ENCODE measurements around the gene PDE3A. TPM values are rescaled to one million over a fixed set of nuclear protein-coding genes. Genes with fewer than 3 reads are reported as not detected.

PDE3A gene
- polyA plus RNA-seq, 1 of the 3 experiments (the other 2 are of a cell fraction): 0.67 TPM

GRCh38 chr12:20578142-20578541, 209.8 kb downstream of the PDE3A start:
- WGBS (ENCODE audit: low lambda C conversion rate): 82% methylated on average over 7 of the region's 7 CpGs
- Histone ChIP-seq H3K36me3 (replicated peaks in 1 of 2; ENCODE audit: control insufficient read depth in 1 of 2, insufficient read depth in 2 of 2, low read length in 1 of 2) (no peaks in the 10 kb centered on the region), H3K4me2 (no peak overlapping the region), H3K4me1 (ENCODE audit: control insufficient read depth in 1 of 2, insufficient read depth in 2 of 2, low read depth in 1 of 2, low read length in 1 of 2) (no peaks in the 10 kb centered on the region; a peak in 2 of 4 replicates), H3K9me3 (no peaks in the 10 kb centered on the region), H3F3A (replicated peaks; ENCODE audit: insufficient read depth) (no peaks in the 10 kb centered on the region), H2AFZ (ENCODE audit: low read depth) (no peak overlapping the region), H3K79me2 (ENCODE audit: insufficient read depth) (no peaks in the 10 kb centered on the region), H4K20me1 (ENCODE audit: insufficient read depth) (no peaks in the 10 kb centered on the region), H3K27me3 (ENCODE audit: insufficient read depth) (no peaks in the 10 kb centered on the region), H3K9me2 (no peaks in the 10 kb centered on the region), H3K4me3 (ENCODE audit: low read depth in 2 of 2, low read length in 1 of 2) (no peak overlapping the region), H3K27ac (ENCODE audit: low read depth in 2 of 2, low read length in 1 of 2) (no peak overlapping the region), H3K9ac (no peak overlapping the region)
- CTCF ChIA-PET: interaction anchor here (1.0 to 2.0 kb wide), 4 partner anchors 9 to 29 kb away, joined by 3 to 6 read pairs (median 4); no protein-coding TSS in a partner anchor
- TF ChIP-seq, protein P1, sequence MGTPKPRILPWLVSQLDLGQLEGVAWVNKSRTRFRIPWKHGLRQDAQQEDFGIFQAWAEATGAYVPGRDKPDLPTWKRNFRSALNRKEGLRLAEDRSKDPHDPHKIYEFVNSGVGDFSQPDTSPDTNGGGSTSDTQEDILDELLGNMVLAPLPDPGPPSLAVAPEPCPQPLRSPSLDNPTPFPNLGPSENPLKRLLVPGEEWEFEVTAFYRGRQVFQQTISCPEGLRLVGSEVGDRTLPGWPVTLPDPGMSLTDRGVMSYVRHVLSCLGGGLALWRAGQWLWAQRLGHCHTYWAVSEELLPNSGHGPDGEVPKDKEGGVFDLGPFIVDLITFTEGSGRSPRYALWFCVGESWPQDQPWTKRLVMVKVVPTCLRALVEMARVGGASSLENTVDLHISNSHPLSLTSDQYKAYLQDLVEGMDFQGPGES (IDR thresholded peaks at IDR 0.05; ENCODE audit: low read depth, low read length): no peak
- TF ChIP-seq, protein P2, sequence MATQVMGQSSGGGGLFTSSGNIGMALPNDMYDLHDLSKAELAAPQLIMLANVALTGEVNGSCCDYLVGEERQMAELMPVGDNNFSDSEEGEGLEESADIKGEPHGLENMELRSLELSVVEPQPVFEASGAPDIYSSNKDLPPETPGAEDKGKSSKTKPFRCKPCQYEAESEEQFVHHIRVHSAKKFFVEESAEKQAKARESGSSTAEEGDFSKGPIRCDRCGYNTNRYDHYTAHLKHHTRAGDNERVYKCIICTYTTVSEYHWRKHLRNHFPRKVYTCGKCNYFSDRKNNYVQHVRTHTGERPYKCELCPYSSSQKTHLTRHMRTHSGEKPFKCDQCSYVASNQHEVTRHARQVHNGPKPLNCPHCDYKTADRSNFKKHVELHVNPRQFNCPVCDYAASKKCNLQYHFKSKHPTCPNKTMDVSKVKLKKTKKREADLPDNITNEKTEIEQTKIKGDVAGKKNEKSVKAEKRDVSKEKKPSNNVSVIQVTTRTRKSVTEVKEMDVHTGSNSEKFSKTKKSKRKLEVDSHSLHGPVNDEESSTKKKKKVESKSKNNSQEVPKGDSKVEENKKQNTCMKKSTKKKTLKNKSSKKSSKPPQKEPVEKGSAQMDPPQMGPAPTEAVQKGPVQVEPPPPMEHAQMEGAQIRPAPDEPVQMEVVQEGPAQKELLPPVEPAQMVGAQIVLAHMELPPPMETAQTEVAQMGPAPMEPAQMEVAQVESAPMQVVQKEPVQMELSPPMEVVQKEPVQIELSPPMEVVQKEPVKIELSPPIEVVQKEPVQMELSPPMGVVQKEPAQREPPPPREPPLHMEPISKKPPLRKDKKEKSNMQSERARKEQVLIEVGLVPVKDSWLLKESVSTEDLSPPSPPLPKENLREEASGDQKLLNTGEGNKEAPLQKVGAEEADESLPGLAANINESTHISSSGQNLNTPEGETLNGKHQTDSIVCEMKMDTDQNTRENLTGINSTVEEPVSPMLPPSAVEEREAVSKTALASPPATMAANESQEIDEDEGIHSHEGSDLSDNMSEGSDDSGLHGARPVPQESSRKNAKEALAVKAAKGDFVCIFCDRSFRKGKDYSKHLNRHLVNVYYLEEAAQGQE (IDR thresholded peaks at IDR 0.05; ENCODE audit: low read depth, low read length): no peak
- no peak for TF ChIP-seq FOSL2 (IDR thresholded peaks at IDR 0.05; ENCODE audit: borderline replicate concordance, low read depth)
- TF ChIP-seq NRF1 (IDR thresholded peaks at IDR 0.05; ENCODE audit: low read depth, low read length): no peak
- TF ChIP-seq CTCF (IDR thresholded peaks at IDR 0.05): no peak
- TF ChIP-seq FOXM1 (IDR thresholded peaks at IDR 0.05; ENCODE audit: low read depth): no peak
- no peak for TF ChIP-seq MXI1 (IDR thresholded peaks at IDR 0.05; ENCODE audit: low read depth, low read length)
- no peak for TF ChIP-seq YY1 (IDR thresholded peaks at IDR 0.05; ENCODE audit: low read depth)
- TF ChIP-seq JUND (IDR thresholded peaks at IDR 0.05): no peak
- no peak for TF ChIP-seq POLR2AphosphoS5 (IDR thresholded peaks at IDR 0.05; ENCODE audit: low read depth, low read length)
- no peak for TF ChIP-seq TAF1 (IDR thresholded peaks at IDR 0.05; ENCODE audit: borderline replicate concordance, low read depth, low read length)
- no peak for TF ChIP-seq GABPA (IDR thresholded peaks at IDR 0.05; ENCODE audit: low read depth)
- POLR2A ChIA-PET: no interaction called here
- no peak for DNase-seq

Measured in SK-N-SH (cell line).